ENCODE results near the gene ATP6V1G1.
A peak's percentile ranks its signal among the peaks of the same experiment; 100 is the strongest.
"Not testable (repeated sequence)": the region's sequence is repeated elsewhere in the genome, so short reads cannot be mapped to it uniquely, and the experiment has no call there.

ATP6V1G1 gene, protein sequence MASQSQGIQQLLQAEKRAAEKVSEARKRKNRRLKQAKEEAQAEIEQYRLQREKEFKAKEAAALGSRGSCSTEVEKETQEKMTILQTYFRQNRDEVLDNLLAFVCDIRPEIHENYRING

DNA sequence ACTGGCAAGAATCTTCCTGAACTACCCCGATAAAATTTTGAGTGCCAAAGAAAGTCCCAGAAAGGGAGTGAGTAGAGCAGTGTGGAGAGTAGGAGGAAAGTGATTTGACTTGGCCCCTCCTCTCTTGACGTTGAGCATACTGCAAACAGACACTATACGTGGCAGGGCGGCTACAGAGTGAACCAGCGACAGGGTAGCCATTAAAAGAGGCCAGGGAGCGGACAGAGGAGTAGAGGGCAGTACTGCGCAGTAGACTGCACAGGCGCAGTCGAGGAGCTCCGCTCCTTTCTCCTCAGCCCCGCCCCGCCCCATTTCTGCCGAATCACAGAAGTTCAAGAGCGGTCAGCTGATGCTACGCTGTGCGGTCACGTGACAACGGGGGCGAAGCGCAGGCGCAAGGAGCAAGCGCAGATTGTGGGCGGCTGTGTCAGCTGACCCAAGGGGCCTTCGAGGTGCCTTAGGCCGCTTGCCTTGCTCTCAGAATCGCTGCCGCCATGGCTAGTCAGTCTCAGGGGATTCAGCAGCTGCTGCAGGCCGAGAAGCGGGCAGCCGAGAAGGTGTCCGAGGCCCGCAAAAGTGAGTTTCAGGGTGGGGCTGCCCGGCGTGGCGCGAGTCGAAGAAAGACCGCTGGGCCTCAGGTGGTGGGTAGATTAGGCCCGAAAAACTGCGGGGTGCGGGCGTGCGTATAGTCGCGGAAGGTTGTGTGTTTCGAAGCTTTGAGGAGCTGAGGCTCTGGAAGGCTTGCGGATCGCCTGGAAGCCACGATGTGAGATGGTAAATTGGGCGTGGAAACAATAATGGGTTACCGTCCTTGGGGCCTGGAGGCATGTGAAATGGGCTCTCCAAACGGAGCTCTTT is at the start of gene ATP6V1G1:
TSS of gene ATP6V1G1 (plus strand) at position 425 of the 858 bp plus-strand sequence. CDS start at position 495, 70 bp downstream.
- DNase-seq, result peak; percentile 99

DNA sequence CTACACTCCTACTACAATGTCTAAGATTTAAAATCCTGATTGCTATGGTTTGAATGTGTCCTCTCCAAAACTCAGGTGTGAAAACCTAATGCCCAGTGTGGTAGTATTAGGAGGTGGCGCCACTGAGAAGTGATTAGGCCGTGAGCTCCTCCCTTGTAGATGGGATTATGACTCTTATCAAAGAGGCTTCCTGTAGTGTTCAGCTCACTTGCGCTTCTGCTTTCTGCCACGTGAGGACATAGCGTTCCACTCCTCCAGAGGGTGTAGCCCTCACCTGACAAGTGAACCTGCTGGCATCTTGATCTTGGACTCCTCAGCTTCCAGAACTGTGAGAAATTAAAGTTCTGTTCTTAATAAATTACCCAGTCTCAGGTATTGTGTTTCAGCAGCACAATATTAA is 49.3 kb upstream of the ATP6V1G1 start:
- DNase-seq, result peak; percentile 28

DNA sequence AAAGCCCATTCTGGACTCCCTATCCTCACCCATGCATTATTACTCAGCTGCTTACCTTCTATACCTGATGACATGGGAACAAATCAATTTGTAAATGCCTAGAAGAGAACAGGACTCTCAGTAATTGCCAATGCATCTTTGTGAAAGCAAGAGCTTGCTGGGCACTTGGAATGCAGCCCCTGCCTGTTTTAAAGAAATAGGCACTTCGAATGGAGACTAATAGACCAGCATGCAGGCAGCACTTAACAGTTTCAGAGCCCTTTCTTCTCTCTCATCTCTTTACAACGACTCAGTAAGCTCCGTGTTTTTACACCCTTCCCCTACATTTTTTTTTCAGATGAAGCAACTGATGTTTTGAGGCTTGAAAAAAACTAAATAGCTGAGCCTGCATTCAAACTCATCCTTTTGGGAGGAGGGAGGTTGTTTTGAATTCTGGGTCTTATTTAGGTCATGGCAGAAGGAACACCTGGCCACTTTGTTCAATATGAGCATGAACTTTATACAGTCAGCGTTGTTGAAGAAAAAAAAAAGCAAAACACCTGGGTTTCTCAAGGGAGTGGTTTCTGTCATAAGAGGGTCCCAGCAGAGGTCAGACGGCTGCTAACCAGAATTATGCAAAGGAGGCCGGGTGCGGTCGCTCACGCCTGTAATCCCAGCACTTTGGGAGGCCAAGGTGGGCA is 47.7 kb upstream of the ATP6V1G1 start:
- no peak for DNase-seq

DNA sequence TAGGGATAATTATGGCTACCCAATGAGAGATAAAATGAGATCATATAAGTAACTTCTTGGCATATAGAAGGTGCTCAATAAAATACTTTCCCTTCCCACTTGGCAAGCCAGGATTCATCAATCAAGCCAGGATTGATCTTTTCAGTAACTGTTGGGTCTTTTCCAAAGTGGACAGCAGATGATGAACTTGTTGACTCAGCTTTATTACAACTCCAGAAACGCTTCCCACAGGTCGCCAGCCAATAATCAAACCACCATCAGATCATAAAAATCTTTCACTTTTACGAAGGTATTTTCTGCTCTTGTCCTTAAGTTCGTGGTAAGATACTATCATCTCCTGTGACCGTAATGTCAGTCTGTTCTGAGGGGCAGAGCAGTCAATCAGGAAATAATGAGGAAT is 42.5 kb upstream of the ATP6V1G1 start:
- DNase-seq, result no peak

DNA sequence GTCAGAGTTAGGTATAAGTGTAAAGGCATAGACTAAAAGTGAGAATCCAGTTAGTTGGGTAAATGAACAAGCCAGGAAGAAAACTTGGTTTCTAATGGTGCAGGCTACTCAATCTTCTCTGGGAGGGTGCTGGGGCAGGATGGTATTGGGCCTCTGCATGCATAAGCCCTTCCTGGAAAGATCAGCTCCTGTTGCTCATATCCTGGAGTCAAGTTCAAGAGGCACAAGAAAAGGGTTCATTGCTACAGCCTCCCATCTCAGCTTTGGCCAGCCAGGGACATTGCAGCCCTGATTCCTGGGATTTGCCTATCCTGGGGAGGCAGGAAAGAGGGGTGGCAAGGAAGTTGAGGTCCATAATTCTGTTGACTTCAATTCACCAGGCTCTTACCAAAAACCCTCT is 40.7 kb upstream of the ATP6V1G1 start:
- DNase-seq, result no peak

DNA sequence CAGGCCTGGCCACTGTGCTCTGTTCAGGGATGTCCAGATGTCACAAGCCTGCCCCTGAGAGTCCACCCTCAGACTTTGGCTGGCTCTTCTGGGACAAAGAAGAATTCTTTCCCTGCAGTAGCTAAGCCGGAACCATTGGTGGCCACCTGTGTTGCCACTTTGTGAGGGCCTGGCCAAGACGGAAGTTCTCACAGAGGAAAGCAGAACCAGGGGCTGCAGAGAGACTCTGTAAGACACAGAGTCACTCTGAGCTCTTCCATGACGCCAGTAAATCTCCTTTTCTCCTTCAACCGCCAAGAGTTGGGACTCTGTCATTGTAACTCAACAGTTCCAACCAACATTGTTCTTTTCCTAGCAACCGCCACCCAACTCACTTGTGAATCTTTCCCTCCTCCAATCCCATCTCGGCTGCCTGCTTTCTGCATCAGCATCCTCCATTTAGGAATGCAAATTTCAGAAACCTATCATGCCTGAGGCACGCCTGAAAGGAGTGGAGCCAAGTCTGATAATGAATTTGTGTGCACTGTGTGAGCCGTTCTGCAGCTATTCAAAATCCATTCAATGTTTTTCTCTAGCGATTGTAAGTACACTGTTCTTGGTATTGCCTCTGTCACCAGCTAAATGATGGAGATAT is 37.8 kb upstream of the ATP6V1G1 start:
- DNase-seq, result no peak

DNA sequence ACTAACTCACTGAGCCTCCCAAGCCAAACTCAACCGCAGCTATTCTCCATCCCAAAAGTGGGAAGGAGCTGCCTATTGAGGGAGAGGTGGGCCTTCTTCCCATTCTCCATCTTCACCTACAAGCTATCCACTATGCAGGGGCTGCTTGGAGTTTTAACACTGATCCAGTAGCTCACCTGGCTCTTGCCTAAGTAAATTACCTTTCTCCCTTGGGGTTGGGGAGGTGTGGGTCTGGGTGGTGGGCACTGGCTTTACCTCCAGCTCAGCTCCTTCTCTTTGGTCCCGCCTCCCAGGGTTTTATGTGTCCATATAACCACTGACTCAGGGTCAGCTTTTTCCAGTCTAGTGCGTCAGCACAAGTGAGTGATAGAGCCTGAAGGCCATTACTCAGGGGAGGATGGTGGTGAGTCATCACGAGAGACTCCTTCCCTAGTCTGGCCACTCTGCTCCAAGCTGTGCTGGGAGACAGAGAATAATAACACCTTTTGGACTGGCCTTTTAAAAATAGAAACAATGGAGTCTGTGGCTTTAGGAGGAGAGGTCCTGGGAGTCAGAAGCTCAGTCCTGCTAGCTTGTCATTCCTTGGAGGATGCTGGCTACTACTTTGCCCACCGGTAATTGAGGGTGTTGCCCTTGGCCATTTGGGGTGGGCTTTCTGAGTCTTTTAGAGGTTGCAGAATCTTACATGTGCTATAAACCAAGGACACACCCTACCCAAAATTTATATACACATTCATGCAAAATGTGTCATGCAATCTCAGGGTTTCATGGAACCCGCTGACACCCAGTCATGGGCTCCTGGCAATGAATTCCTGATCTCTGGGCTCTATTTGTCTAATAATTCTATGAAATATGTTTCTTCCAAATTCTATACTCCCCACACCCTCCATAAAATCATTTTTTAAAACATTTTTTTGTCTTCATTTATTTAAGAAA is 35.6 kb upstream of the ATP6V1G1 start:
- DNase-seq, result no peak

DNA sequence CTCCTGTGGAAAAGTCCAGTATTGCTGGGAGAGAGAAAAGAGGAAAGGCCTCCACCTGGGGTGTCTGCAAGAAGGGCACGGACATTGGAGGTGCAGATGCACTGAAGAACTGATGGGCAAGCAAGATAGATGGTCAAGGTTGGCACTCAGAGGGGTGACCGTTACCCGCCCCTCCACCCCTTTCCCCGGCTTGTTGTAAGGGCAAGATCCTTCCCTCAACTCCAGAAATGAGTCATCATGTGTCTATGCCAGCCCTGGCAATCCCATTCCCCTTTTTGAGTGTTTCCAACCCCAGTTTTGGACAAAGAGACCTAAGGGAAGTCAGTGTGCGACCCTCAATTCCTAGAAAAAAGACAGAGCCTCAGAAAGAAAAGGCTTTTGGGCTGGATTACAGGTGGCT is 34.9 kb upstream of the ATP6V1G1 start:
- DNase-seq, result no peak

DNA sequence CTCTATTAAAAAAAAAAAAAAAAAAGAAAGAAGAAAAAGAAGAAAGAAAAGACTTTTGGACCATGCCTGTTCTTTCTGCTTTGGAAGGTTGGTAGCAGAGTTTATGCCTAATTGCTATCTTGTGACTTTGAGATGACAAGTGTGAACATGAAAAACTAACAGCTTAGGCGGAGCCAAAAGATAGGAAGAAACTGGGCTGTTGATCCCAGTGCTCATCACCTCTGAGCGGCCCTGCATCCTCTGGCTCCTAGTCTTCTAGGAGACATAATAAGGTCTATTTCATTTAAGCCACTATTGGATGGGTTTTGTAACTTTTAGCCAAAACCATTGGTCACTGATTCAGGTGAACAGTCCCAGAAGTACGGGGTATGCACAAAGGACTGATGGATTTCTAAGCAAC is 34.4 kb upstream of the ATP6V1G1 start:
- DNase-seq, result no peak

DNA sequence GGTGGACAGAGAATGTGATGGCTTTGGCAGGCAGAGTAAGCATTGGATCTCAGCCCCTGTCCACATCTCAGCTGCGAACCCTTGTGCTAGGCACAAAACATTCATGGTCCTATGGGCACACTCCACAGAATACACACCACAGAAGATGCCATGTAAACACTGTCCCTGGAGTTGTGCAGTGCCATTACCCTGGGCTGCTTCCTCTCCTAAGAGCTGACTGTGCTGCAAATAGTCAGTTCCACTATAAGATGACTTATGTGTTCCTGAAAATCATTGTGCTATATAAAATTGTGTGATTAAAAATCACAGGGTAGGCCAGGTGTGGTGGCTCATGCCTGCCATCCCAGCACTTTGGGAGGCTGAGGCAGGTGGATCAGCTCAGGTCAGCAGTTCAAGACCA is 31.9 kb upstream of the ATP6V1G1 start:
- DNase-seq, result no peak

DNA sequence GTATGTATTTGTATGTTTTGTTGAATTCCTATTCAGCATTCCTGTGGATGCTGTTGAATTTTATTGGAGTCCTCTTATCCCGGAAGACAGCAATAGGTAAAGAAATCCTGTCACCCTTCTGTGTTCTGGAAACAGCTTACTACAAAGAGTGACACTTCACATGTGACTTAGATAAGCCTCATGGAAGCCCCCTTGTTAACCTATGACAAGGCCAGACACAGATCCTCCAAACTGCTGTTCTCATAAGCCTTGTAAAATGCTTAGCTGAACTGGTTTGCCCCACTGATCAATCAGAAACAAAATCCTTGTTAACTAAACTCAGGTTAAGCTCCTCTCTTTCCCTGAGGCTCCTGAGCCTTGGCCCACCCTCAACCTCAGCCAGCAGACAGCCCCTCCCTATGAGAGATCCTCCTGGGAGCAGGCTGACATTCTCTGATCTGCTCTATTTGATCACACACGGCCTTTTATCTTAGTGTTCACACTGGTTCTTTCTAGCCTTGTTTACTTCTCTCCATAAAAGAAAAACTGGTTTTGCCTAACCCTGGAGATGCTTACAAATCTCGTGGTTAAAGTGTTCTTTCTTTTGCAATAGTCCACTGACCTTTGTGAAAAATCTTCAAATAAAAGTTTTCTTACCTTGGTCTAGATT is 29.4 kb upstream of the ATP6V1G1 start:
- DNase-seq, result no peak

DNA sequence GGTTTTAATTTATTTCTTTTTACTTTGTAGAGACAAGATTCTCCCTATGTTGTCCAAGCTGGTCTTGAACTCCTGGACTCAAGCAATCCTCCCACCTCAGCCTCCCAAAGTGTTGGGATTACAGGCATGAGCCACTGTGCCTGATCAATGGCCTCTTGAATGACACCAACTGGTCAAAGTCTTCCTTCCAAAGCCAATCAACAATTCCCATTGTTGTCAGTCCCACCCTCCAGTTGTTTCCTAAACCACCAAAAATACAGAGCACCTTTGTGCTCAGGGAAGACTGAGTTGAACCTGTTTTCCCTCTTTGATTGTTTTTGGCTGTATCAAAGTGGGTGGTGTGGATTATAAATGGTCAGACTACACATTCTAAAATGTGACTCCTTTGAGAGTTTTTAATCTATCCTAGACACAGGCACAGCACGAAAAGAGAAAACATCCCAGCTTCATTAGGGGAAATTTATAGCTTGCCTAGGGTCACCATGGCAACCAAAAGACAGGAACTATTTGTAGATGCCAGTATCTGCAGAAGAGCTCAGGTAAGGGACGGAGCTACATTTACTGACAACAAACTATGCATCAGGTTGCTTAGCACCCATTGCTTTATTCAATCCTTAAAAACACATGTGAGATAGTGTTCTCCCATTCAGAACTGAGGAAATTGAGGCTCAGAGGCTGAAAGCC is 27.6 kb upstream of the ATP6V1G1 start:
- DNase-seq, result no peak

DNA sequence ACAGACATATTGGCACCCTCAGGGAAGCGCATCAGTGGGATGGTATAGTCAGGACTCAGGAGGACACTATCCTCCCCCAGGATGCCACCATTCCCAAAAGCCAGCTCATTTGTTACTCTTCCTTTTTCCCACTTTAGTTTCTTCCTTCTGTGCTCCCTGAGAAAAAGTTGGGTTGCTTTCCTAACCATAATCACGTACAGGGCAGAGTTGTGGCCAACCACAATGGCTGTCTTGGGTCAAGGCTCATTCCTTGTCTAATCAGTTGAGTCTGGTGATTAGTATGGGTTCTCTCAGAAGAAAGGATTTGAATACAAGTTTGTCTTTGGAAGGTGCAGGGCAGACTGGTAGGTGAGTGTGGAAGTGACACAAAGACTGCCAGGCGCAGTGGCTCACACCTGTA is 26.6 kb upstream of the ATP6V1G1 start:
- no peak for DNase-seq

DNA sequence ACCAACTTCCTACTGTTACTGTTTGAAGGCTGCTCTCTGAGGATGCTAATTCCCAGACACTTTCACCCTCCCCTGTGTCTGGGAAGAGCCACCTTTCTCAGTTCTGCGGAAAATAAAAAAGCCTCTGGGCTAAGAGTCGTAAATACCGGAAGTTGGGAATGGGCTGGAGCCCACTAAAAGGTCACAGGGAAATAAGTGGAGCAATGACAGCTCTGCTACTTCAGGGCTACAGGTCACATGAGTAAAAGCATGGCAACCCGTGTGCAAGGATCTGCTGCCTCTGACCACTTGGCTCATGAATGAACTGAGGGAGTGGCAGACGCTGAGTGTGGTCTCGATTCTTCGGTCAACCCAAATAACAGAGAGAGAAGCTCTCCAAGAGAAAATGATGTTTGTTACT is 25.8 kb upstream of the ATP6V1G1 start:
- DNase-seq, result no peak

DNA sequence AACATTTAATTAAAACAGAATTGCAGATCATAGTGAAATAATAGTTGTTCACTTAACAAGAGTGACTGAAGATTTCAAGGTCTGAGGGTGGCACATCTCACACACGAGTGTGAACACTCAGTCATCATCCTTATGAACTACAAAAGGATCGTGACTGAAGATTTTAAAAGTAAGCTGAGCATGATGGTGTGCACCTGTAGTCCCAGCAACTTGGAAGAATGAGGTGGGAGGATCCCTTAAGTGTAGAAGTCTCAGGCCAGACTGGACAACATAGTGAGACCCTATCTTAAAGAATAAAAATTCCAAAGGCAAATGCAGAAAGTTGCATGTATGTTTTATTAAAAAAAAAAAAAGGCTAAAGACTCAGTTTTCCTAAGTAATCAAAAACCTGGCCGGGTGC is 22.4 kb upstream of the ATP6V1G1 start:
- DNase-seq, result no peak

DNA sequence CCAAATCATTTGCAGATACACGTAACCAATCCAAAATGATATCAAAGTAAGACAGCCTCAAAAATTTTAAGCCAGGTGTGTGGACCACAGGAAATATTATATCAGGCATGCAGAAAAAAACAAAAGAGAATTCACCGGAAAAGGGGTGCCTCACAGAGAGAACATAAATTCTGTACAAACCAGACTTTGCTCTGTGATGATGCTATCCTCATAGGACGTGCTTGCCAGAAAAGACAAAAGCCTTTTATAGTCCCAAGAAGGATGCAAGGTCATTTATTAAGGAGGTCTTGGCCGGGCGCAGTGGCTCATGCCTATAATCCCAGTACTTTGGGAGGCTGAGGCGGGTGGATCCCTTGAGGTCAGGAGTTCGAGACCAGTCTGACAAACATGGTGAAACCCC is 16.8 kb upstream of the ATP6V1G1 start:
- DNase-seq, result no peak

DNA sequence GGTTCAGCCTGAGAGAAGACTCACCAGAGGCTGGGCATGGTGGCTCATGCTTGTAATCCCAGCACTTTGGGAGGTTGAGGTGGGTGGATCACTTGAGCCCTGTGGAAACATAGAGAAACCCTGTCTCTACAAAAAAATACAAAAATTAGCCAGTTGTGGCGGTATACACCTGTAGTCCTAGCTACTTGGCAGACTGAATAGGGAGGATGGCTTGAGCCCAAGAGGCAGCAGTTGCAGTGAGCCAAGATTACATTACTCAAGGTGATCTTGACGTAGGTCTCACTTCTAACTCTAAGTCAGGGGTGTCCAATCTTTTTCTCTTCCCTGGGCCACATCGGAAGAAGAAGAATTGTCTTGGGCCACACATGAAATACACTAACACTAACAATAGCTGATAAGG is 16.2 kb upstream of the ATP6V1G1 start:
- DNase-seq, result no peak

DNA sequence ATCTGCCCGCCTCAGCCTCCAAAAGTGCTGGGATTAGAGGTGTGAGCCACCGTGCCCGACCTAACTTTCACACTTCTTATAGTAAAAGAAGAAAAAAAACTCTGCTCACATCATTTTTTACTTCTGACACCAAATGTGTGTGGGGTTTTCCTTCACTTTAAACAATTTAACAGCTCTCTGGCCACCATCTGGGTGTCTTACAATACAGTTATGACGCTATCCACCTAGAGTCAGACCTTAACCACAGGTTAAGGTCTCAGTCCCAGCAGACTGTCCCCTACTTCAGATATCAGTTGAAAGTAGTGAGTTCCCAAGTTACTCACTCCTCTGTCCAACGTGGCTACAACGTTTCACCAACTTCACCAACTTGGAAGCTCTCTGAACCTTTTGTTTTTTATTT is 15.4 kb upstream of the ATP6V1G1 start:
- DNase-seq, result no peak

DNA sequence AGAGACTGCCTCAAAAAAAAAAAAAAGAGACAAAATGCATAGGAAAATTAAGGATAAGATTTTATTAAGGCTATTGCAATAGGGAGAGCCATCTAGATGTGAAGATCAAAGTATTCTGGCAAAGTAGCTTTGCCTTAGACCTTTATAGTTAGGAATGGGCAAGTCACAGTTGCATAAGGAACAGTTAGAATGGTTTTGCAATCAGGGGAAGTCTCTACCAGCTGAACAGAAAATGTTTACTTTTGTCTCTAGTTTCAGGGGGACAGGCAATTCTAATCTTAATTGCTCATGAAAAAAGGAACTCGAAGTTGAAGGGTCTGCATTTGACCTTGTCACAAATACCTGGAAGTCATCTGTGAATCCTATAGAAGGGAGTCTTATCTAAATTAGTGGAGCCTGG is 13.1 kb upstream of the ATP6V1G1 start:
- DNase-seq, result no peak

DNA sequence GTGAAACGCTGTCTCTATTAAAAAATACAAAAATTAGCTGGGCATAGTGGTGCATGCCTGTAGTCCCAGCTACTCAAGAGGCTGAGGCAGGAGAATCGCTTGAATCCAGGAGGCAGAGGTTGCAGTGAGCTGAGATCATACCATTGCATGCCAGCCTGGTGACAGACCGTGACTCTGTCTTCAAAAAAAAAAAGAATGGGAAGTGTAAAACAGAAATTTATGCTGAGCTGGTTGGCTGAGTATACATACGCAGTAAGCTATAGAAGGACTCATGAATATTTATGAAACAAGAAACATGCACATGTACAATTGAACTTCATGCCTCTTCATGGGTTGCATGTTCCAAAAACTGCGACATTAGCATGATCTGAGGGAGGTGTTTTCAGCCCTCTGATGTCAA is 10.8 kb upstream of the ATP6V1G1 start:
- DNase-seq, result not testable (repeated sequence)

DNA sequence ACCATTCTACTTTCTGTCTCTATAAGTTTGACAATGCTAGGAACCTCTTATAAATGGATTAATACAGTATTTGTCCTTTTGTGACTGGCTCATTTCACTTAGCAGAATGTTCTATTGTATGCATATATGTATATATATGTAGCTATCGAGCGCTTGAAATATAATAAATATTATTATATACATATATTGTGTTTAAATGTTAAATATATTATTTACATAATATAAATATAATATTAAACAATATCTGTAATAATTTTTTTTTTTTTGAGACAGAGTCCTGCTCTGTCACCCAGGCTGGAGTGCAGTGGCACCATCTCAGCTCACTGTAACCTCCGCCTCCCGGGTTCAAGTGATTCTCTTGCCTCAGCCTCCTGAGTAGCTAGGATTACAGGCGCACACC is 9.4 kb upstream of the ATP6V1G1 start:
- DNase-seq, result not testable (repeated sequence)
